ENCODE measurements around the gene CHERP. TPM values are rescaled to one million over a fixed set of nuclear protein-coding genes. Genes with fewer than 3 reads are reported as not detected.

CHERP gene
- total and polyA plus RNA-seq, 2 of the 13 experiments (the other 11 are each of a cell fraction or from before 2014, with no cell fraction given): 4.3 to 5.4 TPM

GRCh38 chr19:16542045-16542909, at the start of gene CHERP (continued):
- TF ChIP-seq CSRNP2 (CRISPR knock-in tag; conservative IDR thresholded peaks at IDR 0.05; ENCODE audit: low read depth) (no peak), KAT8 (CRISPR knock-in tag; IDR thresholded peaks at IDR 0.05) (peak; percentile 97), REST (IDR thresholded peaks at IDR 0.05; ENCODE audit: borderline replicate concordance in 1 of 2, low read depth in 1 of 2, low read length in 2 of 2) (no peak; a peak in 1 of 4 replicates), ZNF317 (CRISPR knock-in tag; IDR thresholded peaks at IDR 0.05) (peak; percentile 42), RERE (CRISPR knock-in tag; IDR thresholded peaks at IDR 0.05; ENCODE audit: low read depth) (no peak), ZFP36 (IDR thresholded peaks at IDR 0.05; ENCODE audit: borderline replicate concordance, low read depth, low read length, partially characterized antibody) (no peak)

All from HepG2 (cell line).